Right lobe of liver (tissue), 4 donors: Measurements from ENCODE around the gene IFI27L1.

Experiments used
- POLR2A ChIP-seq: fragments of 450-650 bp; IDR thresholded peaks from one replicate; pipeline ENCODE4 v1.6.1; 2017; ENCODE audit warnings: antibody characterized with exemption, mild to moderate bottlenecking
- TF ChIP-seq, protein P1 (sequence below), 4 donors: fragments of 200-600 bp in 3 of 4; fragments of 450-650 bp in 1 of 4; IDR thresholded peaks; one replicate each; pipeline versions ENCODE4 v1.5.1 to v1.8.0; 2016 to 2022; ENCODE audit warnings: antibody characterized with exemption in 4 of 4, mild to moderate bottlenecking in 2 of 4
- donor health status: DM: no; HTN: no; CAD: no.
- donor health status: DM: no; HTN: no; CAD: no.
- donor health status: DM: no; HTN: yes; CAD: no.

DNA sequence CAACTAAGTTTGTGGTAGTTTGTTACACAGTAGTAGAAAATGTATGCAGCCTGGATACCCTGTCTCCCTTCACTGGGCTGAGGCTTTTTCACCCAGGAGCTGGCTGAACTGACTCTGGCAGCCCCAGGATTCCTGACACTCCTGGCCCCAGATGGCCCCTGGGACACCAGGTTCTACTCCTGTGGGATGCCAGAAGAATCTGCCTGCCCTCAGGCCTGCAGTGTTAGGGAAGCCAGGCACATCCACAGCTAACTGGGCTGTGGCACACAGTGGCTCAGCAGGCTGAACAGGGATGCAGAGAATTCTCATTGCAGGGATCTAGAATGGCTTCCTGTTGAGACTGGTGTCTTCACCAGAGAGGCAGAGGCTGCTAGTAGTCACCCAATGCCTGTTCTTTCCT, 38.0 kb downstream of the IFI27L1 start:
- TF ChIP-seq, protein P1, sequence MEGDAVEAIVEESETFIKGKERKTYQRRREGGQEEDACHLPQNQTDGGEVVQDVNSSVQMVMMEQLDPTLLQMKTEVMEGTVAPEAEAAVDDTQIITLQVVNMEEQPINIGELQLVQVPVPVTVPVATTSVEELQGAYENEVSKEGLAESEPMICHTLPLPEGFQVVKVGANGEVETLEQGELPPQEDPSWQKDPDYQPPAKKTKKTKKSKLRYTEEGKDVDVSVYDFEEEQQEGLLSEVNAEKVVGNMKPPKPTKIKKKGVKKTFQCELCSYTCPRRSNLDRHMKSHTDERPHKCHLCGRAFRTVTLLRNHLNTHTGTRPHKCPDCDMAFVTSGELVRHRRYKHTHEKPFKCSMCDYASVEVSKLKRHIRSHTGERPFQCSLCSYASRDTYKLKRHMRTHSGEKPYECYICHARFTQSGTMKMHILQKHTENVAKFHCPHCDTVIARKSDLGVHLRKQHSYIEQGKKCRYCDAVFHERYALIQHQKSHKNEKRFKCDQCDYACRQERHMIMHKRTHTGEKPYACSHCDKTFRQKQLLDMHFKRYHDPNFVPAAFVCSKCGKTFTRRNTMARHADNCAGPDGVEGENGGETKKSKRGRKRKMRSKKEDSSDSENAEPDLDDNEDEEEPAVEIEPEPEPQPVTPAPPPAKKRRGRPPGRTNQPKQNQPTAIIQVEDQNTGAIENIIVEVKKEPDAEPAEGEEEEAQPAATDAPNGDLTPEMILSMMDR (IDR thresholded peaks at IDR 0.05), result no peak
- TF ChIP-seq POLR2A, result no peak
